Lower lobe of right lung (tissue), 2 donors: Measurements from ENCODE around the gene MX2. TPM values are rescaled to one million over a fixed set of nuclear protein-coding genes. Genes with fewer than 3 reads are reported as not detected.

Source experiments
- ATAC-seq, 2 donors: fragments of 200-7000 bp; cut with Tn5 transposase; one replicate each; pipeline ENCODE4 v1.9.1; 2020 to 2022; ENCODE audit warnings: mild to moderate bottlenecking in 2 of 2, moderate library complexity in 2 of 2
- DNase-seq: peaks from one replicate; pipeline ENCODE4 v3.0.0-alpha.2; 2020
- H3K27ac ChIP-seq: fragments of 200-600 bp; one replicate; pipeline ENCODE4 v1.8.0; 2022
- H3K27me3 ChIP-seq: fragments of 200-600 bp; one replicate; pipeline ENCODE4 v1.8.0; 2022; ENCODE audit warnings: low read depth
- H3K36me3 ChIP-seq: fragments of 200-600 bp; one replicate; pipeline ENCODE4 v1.8.0; 2022; ENCODE audit warnings: mild to moderate bottlenecking
- H3K4me1 ChIP-seq: fragments of 200-600 bp; one replicate; pipeline ENCODE4 v1.8.0; 2022
- H3K4me3 ChIP-seq: fragments of 200-600 bp; one replicate; pipeline ENCODE4 v1.8.0; 2022; ENCODE audit warnings: mild to moderate bottlenecking
- H3K9me3 ChIP-seq: fragments of 200-600 bp; one replicate; pipeline ENCODE4 v1.8.0; 2022
- CTCF ChIP-seq: fragments of 200-600 bp; IDR thresholded peaks from one replicate; pipeline ENCODE4 v1.8.0; 2022; ENCODE audit warnings: antibody characterized with exemption, mild to moderate bottlenecking
- intact Hi-C: fragments of 100-400 bp; cut with DNase I; formaldehyde crosslinking; loops from one replicate; pipeline ENCODE4 v1.11.0; 2022
- total RNA-seq: library from RNA; stranded (reverse); fragmentation: NEBNext Ultra II Directional; extraction: Animal tissue kit (Norgen Biotek cat#: 25700); gene quantifications from one replicate; pipeline ENCODE4 v1.2.1, GENCODE V29; 2021
- donor health status: DM: no; HTN: yes; CAD: no; lungs with severe emphysema.

MX2 gene
- total RNA-seq, 1 donor from 2014 or later, result 35.5 TPM

- intact Hi-C loops, result no loop called here
- Histone ChIP-seq H3K27me3 (peaks cover 21% of the 10 kb centered on the region), H3K36me3 (no peaks in the 10 kb centered on the region), H3K4me3 (peak overlapping the region; percentile 50), H3K4me1 (peaks cover 14% of the 10 kb centered on the region), H3K9me3 (no peaks in the 10 kb centered on the region), H3K27ac (no peak overlapping the region)
- DNase-seq, result no peak
- ATAC-seq, result peak in 1 of 2 donors; percentile 35
- no peak for TF ChIP-seq CTCF
These were observed 44.4 kb upstream of the MX2 start for GRCh38 chr21:41317458-41317857.

- no peak for TF ChIP-seq CTCF
- peaks cover 21% of the 10 kb centered on the region for H3K27me3 ChIP-seq
- DNase-seq (no peak), ATAC-seq (no peak)
- H3K36me3 ChIP-seq, result no peaks in the 10 kb centered on the region
- intact Hi-C loops, result no loop called here
- H3K4me1 ChIP-seq, result peaks cover 14% of the 10 kb centered on the region
- H3K4me3 ChIP-seq, result no peak overlapping the region
- no peaks in the 10 kb centered on the region for H3K9me3 ChIP-seq
- no peak overlapping the region for H3K27ac ChIP-seq
These were observed 43.6 kb upstream of the MX2 start for GRCh38 chr21:41318218-41318617.

GRCh38 chr21:41319273-41319672 lies 42.6 kb upstream of the MX2 start:
- intact Hi-C loops, result no loop called here

GRCh38 chr21:41321211-41321907 lies 40.5 kb upstream of the MX2 start:
- DNase-seq, result no peak
- H3K9me3 ChIP-seq, result no peaks in the 10 kb centered on the region
- no peaks in the 10 kb centered on the region for H3K36me3 ChIP-seq
- no peak for TF ChIP-seq CTCF
- H3K4me1 ChIP-seq, result peaks cover 7% of the 10 kb centered on the region
- no peak overlapping the region for H3K27ac ChIP-seq
- H3K4me3 ChIP-seq, result no peak overlapping the region
- intact Hi-C loops, result no loop called here
- peaks cover 9% of the 10 kb centered on the region for H3K27me3 ChIP-seq
- no peak for ATAC-seq

More at GRCh38 chr21:41319273-41319672, 42.6 kb upstream of the MX2 start:
- DNase-seq, result no peak
- Histone ChIP-seq H3K27ac (no peak overlapping the region), H3K4me3 (no peak overlapping the region), H3K9me3 (no peaks in the 10 kb centered on the region), H3K36me3 (no peaks in the 10 kb centered on the region), H3K4me1 (peaks cover 14% of the 10 kb centered on the region), H3K27me3 (peaks cover 21% of the 10 kb centered on the region)
- ATAC-seq, result no peak
- TF ChIP-seq CTCF, result no peak

- DNase-seq (no peak), ATAC-seq (no peak)
- no peaks in the 10 kb centered on the region for H3K36me3 ChIP-seq
- no peak for TF ChIP-seq CTCF
- H3K27me3 ChIP-seq, result peaks cover 3% of the 10 kb centered on the region
- no peak overlapping the region for H3K27ac ChIP-seq
- H3K9me3 ChIP-seq, result no peaks in the 10 kb centered on the region
- H3K4me3 ChIP-seq, result no peak overlapping the region
- H3K4me1 ChIP-seq, result peaks cover under 1% of the 10 kb centered on the region
- intact Hi-C loops, result no loop called here
These were observed 39.8 kb upstream of the MX2 start for GRCh38 chr21:41321908-41322495.
